ENCODE data around the gene DRAP1. TPM values are rescaled to one million over a fixed set of nuclear protein-coding genes. Genes with fewer than 3 reads are reported as not detected.

DRAP1 gene
- total RNA-seq, 2 donors from 2014 or later, result 80.6 to 86.8 TPM

Other genes with a start within 250 kb of the DRAP1 start
- 10 to 100 TPM; 46.6 to 47.3 TPM for gene KAT5, start 207.2 kb upstream of the DRAP1 start, total RNA-seq
- gene RNASEH2C, start 198.6 kb upstream of the DRAP1 start, total RNA-seq, result 10 to 100 TPM; 61.1 to 64.7 TPM
- gene AP5B1, start 138.4 kb upstream of the DRAP1 start, total RNA-seq, result 10 to 100 TPM in 1 of 2 donors, 1 to 10 TPM in 1; 9.2 to 15.0 TPM
- not detected for gene OVOL1, start 132.4 kb upstream of the DRAP1 start, total RNA-seq
- gene SNX32, start 85.5 kb upstream of the DRAP1 start, total RNA-seq, result not detected
- 100 to 1,000 TPM; 439 to 554 TPM for gene CFL1, start 61.2 kb upstream of the DRAP1 start, total RNA-seq
- 10 to 100 TPM; 36.1 to 37.6 TPM for gene MUS81, start 59.0 kb upstream of the DRAP1 start, total RNA-seq
- gene EFEMP2, start 46.6 kb upstream of the DRAP1 start, total RNA-seq, result 100 to 1,000 TPM in 1 of 2 donors, 10 to 100 TPM in 1; 98.0 to 103 TPM
- gene CTSW, start 39.6 kb upstream of the DRAP1 start, total RNA-seq, result 1 to 10 TPM in 1 of 2 donors, under 1 TPM in 1; 0.99 to 2.7 TPM
- gene FIBP, start 31.0 kb upstream of the DRAP1 start, total RNA-seq, result 10 to 100 TPM; 37.8 to 44.3 TPM
- 10 to 100 TPM; 45.8 to 63.5 TPM for gene CCDC85B, start 28.8 kb upstream of the DRAP1 start, total RNA-seq
- gene FOSL1, start 19.0 kb upstream of the DRAP1 start, total RNA-seq, result 10 to 100 TPM in 1 of 2 donors, 1 to 10 TPM in 1; 1.3 to 11.1 TPM
- gene C11orf68, start 364 bp upstream of the DRAP1 start, total RNA-seq, result 10 to 100 TPM; 29.9 to 31.8 TPM
- not detected for gene TSGA10IP, start 26.1 kb downstream of the DRAP1 start, total RNA-seq
- gene SART1, start 42.3 kb downstream of the DRAP1 start, total RNA-seq, result 10 to 100 TPM; 31.2 to 31.6 TPM
- 10 to 100 TPM; 20.7 to 25.1 TPM for gene EIF1AD, start 82.7 kb downstream of the DRAP1 start, total RNA-seq
- 100 to 1,000 TPM; 186 to 209 TPM for gene BANF1, start 83.1 kb downstream of the DRAP1 start, total RNA-seq
- gene CST6, start 92.6 kb downstream of the DRAP1 start, total RNA-seq, result 1 to 10 TPM in 1 of 2 donors, under 1 TPM in 1; 0.91 to 2.6 TPM
- gene CATSPER1, start 107.1 kb downstream of the DRAP1 start, total RNA-seq, result under 1 TPM in 1 of 2 donors, not detected in 1; 0.26 TPM
- 1 to 10 TPM; 7.8 to 9.8 TPM for gene GAL3ST3, start 129.7 kb downstream of the DRAP1 start, total RNA-seq
- gene SF3B2, start 132.9 kb downstream of the DRAP1 start, total RNA-seq, result 100 to 1,000 TPM in 1 of 2 donors, 10 to 100 TPM in 1; 78.7 to 101 TPM
- 10 to 100 TPM; 51.6 to 74.4 TPM for gene PACS1, start 150.8 kb downstream of the DRAP1 start, total RNA-seq